MM.1S (cell line): ENCODE data around the gene UBL3.

Experiments used
- CTCF ChIP-seq: fragments of 300-600 bp; sonication (generic); IDR thresholded peaks from 2 replicates; pipeline ENCODE4 v1.5.1; 2016; ENCODE audit warnings: antibody characterized with exemption, low read length, mixed read lengths
- EZH2 ChIP-seq: fragments of 300-600 bp; sonication (generic); optimal IDR thresholded peaks from 2 replicates; pipeline ENCODE3; 2017; ENCODE audit warnings: low read depth, mild to moderate bottlenecking, antibody characterized with exemption, low read length, mixed read lengths
- EZH2phosphoT487 ChIP-seq: fragments of 300-600 bp; sonication (generic); IDR thresholded peaks from 2 replicates; pipeline ENCODE4 v1.6.1; 2018; ENCODE audit warnings: antibody characterized with exemption, low read length

DNA sequence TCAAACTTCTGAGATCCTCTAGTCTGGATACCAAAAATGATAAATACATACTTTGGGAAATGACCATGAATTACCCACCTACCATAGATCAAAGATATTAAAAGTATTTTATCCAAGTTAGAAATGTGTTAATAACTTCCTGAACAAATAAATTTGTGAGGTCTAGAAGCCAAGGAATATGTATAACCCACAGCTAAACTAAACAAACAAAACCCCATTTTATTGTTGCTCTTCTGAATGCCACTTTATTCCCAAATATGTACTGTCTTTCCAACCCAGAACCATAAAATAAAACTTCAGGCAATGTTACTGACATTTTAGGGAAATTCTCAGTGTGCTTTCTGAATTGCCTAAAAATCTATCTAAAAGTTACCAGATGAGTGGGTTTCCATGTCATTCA is 35.1 kb downstream of the UBL3 start:
- TF ChIP-seq CTCF (no peak), EZH2 (no peak), EZH2phosphoT487 (no peak)
